Thoracic aorta (tissue), 2 donors: ENCODE results near the gene NLRP12. TPM values are rescaled to one million over a fixed set of nuclear protein-coding genes. Genes with fewer than 3 reads are reported as not detected.
"Not testable (repeated sequence)": the region's sequence is repeated elsewhere in the genome, so short reads cannot be mapped to it uniquely, and the experiment has no call there.

ENCODE experiments used
- ATAC-seq: fragments of 150-250 bp; one replicate; pipeline ENCODE4 v1.8.0; 2017; ENCODE audit warnings: low read depth; ENCODE audit not compliant: insufficient number of reproducible peaks, low FRiP score
- DNase-seq: peaks from one replicate; pipeline ENCODE4 v3.0.0-alpha.2; 2020; ENCODE audit warnings: low spot score
- H3K27ac ChIP-seq, 2 donors: fragments of 200-600 bp; sonication (generic); 1 replicate in 1 of 2; 2 replicates in 1 of 2; pipeline ENCODE4 v1.5.1; 2016; ENCODE audit warnings: mild to moderate bottlenecking in 2 of 2, moderate library complexity in 2 of 2
- H3K27me3 ChIP-seq: fragments of 200-600 bp; sonication (generic); replicated peaks from 2 replicates; pipeline ENCODE4 v1.6.0; 2016; ENCODE audit warnings: mild to moderate bottlenecking; ENCODE audit not compliant: insufficient read depth
- H3K36me3 ChIP-seq: fragments of 200-600 bp; sonication (generic); one replicate; pipeline ENCODE4 v1.5.1; 2016
- H3K4me1 ChIP-seq, 2 donors: fragments of 200-600 bp; sonication (generic); 1 replicate in 1 of 2; 2 replicates in 1 of 2; pipeline versions ENCODE4 v1.5.1 to v1.6.0; 2016; ENCODE audit warnings: low read depth in 2 of 2, mild to moderate bottlenecking in 1 of 2; ENCODE audit not compliant: control insufficient read depth in 1 of 2
- H3K4me3 ChIP-seq: fragments of 200-600 bp; sonication (generic); 2 replicates; pipeline ENCODE4 v1.5.1; 2016; ENCODE audit warnings: mild to moderate bottlenecking
- H3K9me3 ChIP-seq: fragments of 200-600 bp; sonication (generic); 2 replicates; pipeline ENCODE4 v1.5.1; 2016
- total RNA-seq, 2 donors: library from RNA; depleted of rRNA; stranded (reverse); fragments of >200 nt; gene quantifications; one replicate each; pipeline versions ENCODE4 v1.1.0 to v1.2.3, GENCODE V29; 2016
- TF ChIP-seq, protein P1 (sequence below): fragments of 200-600 bp; sonication (generic); IDR thresholded peaks from one replicate; pipeline ENCODE4 v1.5.1; 2019; ENCODE audit warnings: antibody characterized with exemption

Gene NLRP12
- total RNA-seq, 2 donors from 2014 or later = 1.4 to 3.1 TPM

DNA sequence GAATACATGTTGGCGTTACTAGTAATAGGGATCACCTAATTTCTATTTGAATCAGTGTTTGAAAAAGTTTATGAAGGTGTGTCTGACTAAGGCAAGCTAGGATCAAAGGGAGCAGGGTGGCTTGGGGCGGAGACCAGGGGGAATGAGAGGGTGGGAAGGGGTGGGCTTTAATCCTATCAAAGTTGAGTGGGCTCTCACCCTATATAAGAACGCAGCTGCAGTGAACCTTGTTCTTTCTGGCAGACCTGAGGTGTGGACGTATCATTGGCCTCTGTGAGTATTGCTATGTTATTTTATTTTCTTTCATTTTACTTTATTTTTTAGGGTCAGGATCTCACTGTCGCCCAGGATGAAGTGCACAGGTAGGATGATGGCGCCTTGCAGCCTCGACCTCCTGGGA, 37.4 kb downstream of the NLRP12 start:
- no peaks in the 10 kb centered on the region for H3K27me3 ChIP-seq
- TF ChIP-seq, protein P1, sequence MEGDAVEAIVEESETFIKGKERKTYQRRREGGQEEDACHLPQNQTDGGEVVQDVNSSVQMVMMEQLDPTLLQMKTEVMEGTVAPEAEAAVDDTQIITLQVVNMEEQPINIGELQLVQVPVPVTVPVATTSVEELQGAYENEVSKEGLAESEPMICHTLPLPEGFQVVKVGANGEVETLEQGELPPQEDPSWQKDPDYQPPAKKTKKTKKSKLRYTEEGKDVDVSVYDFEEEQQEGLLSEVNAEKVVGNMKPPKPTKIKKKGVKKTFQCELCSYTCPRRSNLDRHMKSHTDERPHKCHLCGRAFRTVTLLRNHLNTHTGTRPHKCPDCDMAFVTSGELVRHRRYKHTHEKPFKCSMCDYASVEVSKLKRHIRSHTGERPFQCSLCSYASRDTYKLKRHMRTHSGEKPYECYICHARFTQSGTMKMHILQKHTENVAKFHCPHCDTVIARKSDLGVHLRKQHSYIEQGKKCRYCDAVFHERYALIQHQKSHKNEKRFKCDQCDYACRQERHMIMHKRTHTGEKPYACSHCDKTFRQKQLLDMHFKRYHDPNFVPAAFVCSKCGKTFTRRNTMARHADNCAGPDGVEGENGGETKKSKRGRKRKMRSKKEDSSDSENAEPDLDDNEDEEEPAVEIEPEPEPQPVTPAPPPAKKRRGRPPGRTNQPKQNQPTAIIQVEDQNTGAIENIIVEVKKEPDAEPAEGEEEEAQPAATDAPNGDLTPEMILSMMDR = no peak
- H3K4me3 ChIP-seq = no peak overlapping the region
- no peaks in the 10 kb centered on the region for H3K9me3 ChIP-seq
- ATAC-seq = no peak
- no peak for DNase-seq
- no peak overlapping the region for H3K27ac ChIP-seq
- no peaks in the 10 kb centered on the region for H3K4me1 ChIP-seq
- no peaks in the 10 kb centered on the region for H3K36me3 ChIP-seq

DNA sequence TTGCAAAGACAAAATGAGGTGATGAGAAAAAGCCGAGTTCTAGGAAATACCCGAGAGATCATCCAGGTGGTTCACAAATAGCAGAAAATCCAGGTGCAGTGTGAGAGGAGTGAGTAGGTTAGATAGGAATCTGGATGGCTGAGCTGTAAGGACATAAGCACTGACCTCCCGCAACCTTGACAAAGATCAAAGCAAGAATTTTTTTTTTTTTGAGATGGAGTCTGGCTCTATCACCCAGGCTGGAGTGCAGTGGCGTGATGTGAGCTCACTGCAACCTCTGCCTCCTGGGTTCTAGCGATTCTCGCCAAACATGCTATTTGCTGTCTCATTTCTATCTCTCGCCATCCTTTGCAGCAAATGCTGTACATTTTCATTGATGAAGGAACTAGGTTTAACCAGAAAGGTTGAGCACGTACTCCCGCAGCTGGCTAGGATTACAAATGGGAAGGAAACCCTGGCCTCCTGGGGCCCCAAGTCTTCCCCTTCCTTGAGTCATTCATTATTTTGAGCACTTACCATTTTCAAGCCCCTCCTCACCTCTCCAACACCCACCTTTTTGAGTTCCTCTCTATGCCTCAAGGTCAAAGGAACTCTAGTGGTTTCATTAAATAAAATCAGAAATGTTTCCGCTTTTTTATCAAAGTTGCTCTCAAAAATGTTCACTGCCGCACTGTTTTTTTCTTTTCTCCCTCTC, 38.8 kb downstream of the NLRP12 start:
- TF ChIP-seq, protein P1 = no peak
- Histone ChIP-seq H3K27me3 (no peaks in the 10 kb centered on the region), H3K9me3 (no peaks in the 10 kb centered on the region), H3K4me3 (no peak overlapping the region), H3K4me1 (no peaks in the 10 kb centered on the region), H3K36me3 (no peaks in the 10 kb centered on the region), H3K27ac (no peak overlapping the region)
- ATAC-seq (no peak), DNase-seq (no peak)

DNA sequence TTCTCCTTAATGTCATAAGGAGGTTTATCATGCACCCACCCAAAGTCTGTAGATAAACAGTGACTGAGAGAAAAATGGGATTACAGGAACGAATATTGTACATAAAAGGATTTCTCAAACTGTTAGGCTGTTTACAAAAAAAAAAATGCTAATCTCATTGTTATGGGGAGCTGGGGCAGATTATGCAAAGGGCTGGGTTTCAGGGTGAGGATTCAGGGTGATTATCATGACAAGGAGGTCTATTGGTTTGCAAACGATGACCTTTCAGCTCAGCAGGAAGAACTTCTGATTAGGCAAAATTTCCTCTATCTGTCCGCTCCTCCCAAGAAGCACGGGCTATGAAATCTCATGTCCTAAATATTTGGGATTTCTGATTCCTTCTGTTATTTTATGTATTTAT, 41.4 kb downstream of the NLRP12 start:
- TF ChIP-seq, protein P1 = no peak
- no peaks in the 10 kb centered on the region for H3K4me1 ChIP-seq
- no peak overlapping the region for H3K27ac ChIP-seq
- ATAC-seq (no peak), DNase-seq (no peak)
- no peaks in the 10 kb centered on the region for H3K36me3 ChIP-seq
- no peak overlapping the region for H3K4me3 ChIP-seq
- H3K9me3 ChIP-seq = no peaks in the 10 kb centered on the region
- H3K27me3 ChIP-seq = no peaks in the 10 kb centered on the region

DNA sequence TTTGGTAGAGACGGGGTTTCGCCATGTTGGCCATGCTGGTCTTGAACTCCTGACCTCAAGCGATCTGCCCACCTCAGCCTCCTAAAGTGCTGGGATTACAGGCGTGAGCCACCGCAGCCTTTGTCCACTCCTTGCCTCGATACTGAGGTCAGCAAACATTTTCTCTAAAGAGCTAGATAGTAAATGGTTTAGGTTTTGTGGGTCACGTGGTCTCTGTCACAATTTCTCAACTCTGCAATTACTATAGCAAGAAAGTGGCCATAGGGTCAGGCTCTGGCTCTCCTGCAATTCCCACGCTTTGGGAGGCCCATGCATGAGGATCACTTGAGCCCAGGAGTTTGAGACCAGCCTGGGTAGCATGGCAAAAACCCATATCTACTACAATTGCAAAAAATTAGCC, 42.8 kb downstream of the NLRP12 start:
- H3K4me1 ChIP-seq, H3K36me3 ChIP-seq, H3K9me3 ChIP-seq, ATAC-seq, H3K27ac ChIP-seq, H3K27me3 ChIP-seq, H3K4me3 ChIP-seq, DNase-seq: not testable (repeated sequence)

DNA sequence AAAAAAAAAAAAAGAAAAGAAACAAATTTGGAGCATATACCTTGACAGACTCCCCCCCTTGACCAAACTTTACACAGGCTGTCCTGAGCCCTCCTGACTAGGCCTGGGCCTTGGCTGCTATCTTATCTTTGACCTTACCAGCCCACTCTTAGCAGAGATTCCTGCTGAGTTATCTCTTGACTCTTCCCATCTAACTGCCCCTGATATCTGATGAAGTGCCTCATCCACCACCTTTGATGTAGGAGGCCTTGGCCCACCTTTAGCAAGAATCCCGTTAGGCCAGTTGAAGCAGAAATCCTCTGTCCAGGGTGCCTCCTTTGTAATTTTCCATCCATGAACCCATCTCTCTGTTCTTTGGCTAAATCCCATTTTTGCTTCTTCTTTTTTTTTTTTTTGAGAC, 43.6 kb downstream of the NLRP12 start:
- DNase-seq = no peak
- ATAC-seq = no peak
- TF ChIP-seq, protein P1 = no peak

DNA sequence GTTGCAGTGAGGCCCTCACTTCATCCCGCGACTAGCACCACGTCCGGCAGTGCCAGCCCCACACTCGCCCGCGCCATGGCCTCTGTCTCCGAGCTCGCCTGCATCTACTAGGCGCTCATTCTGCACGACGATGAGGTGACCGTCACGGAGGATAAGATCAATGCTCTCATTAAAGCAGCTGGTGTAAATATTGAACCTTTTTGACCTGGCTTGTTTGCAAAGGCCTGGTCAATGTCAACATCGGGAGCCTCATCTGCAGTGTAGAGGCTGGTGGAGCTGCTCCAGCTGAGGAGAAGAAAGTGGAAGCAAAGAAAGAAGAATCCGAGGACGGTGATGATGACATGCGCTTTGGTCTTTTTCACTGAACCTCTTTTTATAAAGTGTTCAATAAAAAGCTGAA, 48.6 kb downstream of the NLRP12 start:
- no peaks in the 10 kb centered on the region for H3K27me3 ChIP-seq
- no peak for ATAC-seq

More for the DNA sequence above, 43.6 kb downstream of the NLRP12 start:
- Histone ChIP-seq H3K4me1 (no peaks in the 10 kb centered on the region), H3K27me3 (no peaks in the 10 kb centered on the region), H3K9me3 (no peaks in the 10 kb centered on the region), H3K4me3 (no peak overlapping the region), H3K27ac (no peak overlapping the region), H3K36me3 (no peaks in the 10 kb centered on the region)

DNA sequence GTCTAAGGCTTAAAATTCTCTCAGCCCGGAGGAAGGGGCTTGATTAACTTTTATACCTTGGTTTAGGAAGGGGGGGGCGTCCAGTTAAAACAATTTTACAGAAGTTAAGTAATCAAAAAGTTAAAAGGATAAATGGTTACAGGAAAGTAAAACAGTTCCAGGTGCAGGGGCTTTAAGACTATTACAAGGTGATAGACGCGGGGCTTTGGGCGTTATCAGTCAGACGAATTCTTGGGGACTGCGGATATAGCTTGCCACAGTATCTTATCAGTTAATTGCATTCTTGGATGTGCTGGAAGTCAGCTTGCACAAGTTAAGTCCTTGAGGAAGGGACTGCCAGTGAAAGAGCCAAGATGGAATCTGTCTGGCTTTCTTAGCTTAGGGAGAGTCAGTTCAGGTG, 49.6 kb downstream of the NLRP12 start:
- DNase-seq, H3K27me3 ChIP-seq, H3K9me3 ChIP-seq, H3K4me1 ChIP-seq, H3K4me3 ChIP-seq, H3K27ac ChIP-seq, H3K36me3 ChIP-seq, ATAC-seq: not testable (repeated sequence)

More for the DNA sequence above, 48.6 kb downstream of the NLRP12 start:
- Histone ChIP-seq H3K4me3 (no peak overlapping the region), H3K9me3 (no peaks in the 10 kb centered on the region), H3K27ac (no peak overlapping the region), H3K4me1 (no peaks in the 10 kb centered on the region), H3K36me3 (no peaks in the 10 kb centered on the region)
- TF ChIP-seq, protein P1 = no peak
- no peak for DNase-seq
